ENCODE data around the gene CLCN1.

CLCN1 gene

GRCh38 chr7:143394777-143395176, 78.9 kb downstream of the CLCN1 start:
- in situ Hi-C loops (cut with MboI; ENCODE audit: low sequenced_read_pairs): no loop called here

DNA sequence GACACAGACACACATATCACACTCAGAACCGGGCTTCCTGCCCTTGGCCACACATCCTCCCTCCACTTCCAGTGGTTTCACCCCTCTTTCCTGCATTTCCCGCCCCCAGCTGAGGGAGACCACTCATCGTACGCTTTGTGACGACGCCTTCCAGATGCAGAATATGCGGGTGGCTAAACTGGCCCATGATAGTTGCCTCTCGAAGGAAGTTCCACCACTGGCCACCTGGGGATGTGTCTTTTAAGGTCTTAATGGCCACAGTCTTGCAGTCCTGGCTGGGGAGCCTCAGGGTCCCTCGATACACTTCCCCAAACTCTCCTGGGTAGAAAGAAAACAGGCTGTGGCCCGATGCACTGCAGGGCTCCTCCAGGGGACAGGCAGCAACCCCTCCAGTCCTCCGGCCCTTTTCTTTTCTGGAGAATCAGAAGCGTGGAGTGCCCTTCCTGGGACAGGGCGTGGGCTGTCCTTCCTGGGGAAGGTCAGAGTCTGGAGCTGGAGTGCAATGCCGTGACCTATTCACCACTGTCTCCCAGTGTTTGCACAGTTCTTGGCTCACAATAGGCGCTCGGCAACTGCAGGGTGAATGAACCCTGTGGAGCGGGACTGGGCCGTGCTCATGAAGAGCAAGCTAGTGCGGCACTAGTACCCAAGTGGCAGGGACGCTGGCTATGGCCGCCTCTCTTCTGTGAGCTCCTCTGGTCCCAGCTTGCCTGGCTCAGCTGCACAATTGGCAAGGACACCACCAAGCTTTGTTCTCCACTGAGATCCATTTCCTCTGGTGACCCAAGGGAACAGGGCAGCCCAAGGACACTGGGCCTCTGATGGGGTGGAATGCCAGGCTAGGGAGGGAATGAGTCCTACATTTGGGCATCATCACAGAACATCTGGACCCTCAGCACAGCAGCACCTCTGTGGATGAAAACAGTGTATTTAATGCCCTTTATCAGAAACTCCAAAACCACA, 79.6 kb downstream of the CLCN1 start:
- in situ Hi-C loops (cut with MboI; ENCODE audit: low sequenced_read_pairs): no loop called here

- in situ Hi-C loops (cut with MboI; ENCODE audit: low sequenced_read_pairs): no loop called here
These were observed 80.3 kb downstream of the CLCN1 start for GRCh38 chr7:143396182-143396581.

- in situ Hi-C loops (cut with MboI; ENCODE audit: low sequenced_read_pairs): no loop called here
These were observed 81.0 kb downstream of the CLCN1 start for GRCh38 chr7:143396625-143397556.

DNA sequence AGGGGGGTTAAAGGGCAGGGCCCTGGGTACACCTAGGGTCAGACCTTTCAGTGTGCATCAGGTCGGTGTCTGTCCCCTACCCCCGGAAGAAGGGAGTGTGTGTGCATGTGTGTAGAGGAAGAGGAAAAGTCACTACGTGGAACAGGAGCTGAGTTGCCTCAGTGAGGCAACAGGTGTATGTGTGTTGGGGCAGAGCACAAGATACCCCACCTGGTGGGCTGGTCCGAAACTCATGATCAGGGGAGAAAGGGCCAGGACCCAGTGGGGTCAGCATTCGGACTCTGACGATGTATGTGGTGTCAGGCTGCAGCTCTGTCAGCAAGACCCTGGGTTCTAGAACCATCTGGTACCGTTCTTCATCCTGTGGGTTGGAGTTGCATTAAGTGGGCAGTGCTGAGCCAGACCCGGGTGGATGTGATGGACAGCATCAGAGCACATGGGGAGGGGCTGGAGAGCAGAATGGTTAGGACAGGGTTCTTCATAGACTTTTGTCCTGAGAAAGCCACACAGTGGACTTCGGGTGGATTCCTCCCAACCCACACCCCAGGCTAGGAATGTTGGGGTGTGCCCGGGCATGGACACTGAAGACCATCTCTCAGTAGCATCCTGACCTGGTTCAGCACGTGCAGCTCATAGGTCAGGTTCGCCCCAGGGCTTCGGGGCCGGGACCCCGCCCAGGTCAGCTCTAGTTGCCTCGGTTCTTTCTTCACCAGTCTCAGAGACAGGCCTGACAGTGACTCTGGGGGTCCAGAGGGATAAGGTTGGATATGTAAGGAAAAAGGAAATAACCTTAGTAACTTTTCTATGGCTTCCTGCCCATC, 82.0 kb downstream of the CLCN1 start:
- in situ Hi-C loops (cut with MboI; ENCODE audit: low sequenced_read_pairs): no loop called here

GRCh38 chr7:143398616-143399015, 82.7 kb downstream of the CLCN1 start:
- in situ Hi-C loops (cut with MboI; ENCODE audit: low sequenced_read_pairs): no loop called here

DNA sequence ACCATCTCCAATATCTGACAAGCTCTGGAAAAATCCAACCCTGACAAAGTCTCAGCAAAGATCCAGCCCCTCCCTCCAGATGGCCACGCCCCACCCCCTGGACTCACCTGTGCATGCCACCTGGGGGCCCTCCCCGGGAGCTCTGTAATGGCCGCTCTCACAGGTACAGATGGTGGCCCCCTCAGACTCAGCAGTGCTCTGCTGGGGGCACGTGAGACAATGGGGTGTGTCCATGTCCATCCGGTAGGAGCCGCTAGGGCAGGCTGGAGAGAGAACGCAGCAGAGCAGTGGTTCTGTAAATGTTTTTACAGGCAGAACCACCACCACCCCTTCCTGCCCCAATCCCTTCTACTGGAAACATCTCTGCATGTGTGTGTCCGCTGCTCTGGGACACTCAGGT, 83.2 kb downstream of the CLCN1 start:
- in situ Hi-C loops (cut with MboI; ENCODE audit: low sequenced_read_pairs): no loop called here

DNA sequence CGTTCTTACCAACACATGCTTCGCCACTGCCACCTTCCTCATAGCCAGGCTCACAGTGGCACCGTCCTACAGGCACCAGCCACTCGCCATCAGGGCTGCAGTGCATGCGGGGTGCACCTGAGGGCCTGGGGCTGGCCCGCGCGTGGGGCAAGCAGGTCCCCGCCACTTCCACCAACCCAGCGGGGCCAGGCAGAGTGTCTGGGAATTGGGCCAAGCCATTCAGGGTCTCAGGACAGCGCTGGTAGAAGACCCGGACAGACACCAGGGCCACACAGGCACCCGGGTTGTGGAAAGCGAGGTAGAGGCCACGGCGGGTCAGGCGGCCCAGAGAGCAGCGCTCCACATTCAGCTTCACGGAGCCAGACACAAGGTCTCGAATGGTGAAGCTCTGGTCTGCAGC, 83.7 kb downstream of the CLCN1 start:
- in situ Hi-C loops (cut with MboI; ENCODE audit: low sequenced_read_pairs): no loop called here

DNA sequence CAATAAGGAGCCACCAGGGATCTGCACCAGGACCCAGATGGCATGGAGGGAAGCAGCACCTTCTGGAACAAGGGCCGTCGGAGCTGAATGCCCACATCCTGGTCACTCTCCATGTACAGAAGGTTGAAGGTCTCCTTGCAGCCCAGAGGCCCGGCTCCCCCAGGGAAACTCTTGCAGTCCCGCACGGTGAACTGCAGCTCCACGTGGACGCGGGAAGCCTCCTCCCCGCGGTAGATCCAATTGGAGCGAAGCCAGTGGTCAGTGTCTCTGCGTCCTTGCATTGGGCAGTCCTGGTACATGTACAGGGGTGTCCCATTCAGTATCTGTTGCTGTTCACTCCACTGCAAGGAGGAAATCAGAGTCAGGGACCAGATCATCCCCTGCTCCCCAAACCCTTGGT, 85.4 kb downstream of the CLCN1 start:
- in situ Hi-C loops (cut with MboI; ENCODE audit: low sequenced_read_pairs): no loop called here
